IMR-90 (cell line): ENCODE results near the gene NAPSA. TPM values are rescaled to one million over a fixed set of nuclear protein-coding genes. Genes with fewer than 3 reads are reported as not detected.

Source experiments
- ATAC-seq: fragments of 200-7000 bp; cut with Tn5 transposase; 2 replicates; pipeline ENCODE4 v1.9.1; 2020; ENCODE audit warnings: low read depth, mild to moderate bottlenecking, moderate library complexity
- BruUV-seq: library from RNA; stranded (reverse); fragments of 400-500 nt; replicated peaks from 2 replicates; lab custom pipeline; 2021; lab: Mats Ljungman, UMichigan
- CTCF ChIA-PET: fragments of 300-600 bp; formaldehyde crosslinking; extraction: SDS; loops from one replicate; lab custom pipeline; 2021; ENCODE audit warnings: antibody characterized with exemption; lab: Yijun Ruan, JAX
- POLR2A ChIA-PET: fragments of 300-600 bp; sonication (Branson Sonifier 250); formaldehyde crosslinking; loops from one replicate; lab custom pipeline; 2022; ENCODE audit warnings: antibody characterized with exemption; ENCODE audit not compliant: unreplicated experiment; lab: Charles Lee
- DNase-seq: peaks from one replicate; pipeline ENCODE4 v3.0.0; 2013
- H2AFZ ChIP-seq: replicated peaks from 2 replicates; pipeline ENCODE3; 2013; ENCODE audit warnings: low read length, mild to moderate bottlenecking; ENCODE audit not compliant: poor library complexity
- H2AK5ac ChIP-seq: 2 replicates; pipeline ENCODE4 v1.6.1; 2013; ENCODE audit warnings: low read depth, low read length, inconsistent platforms
- H2AK9ac ChIP-seq: replicated peaks from 2 replicates; pipeline ENCODE3; 2013; ENCODE audit warnings: mild to moderate bottlenecking, low read depth, low read length, moderate library complexity; ENCODE audit not compliant: poor library complexity
- H2BK120ac ChIP-seq: 2 replicates; pipeline ENCODE4 v1.6.1; 2013; ENCODE audit warnings: low read depth, low read length, inconsistent platforms
- H2BK15ac ChIP-seq: 3 replicates; pipeline ENCODE4 v1.6.1; 2013; ENCODE audit warnings: low read depth, low read length, inconsistent platforms
- H2BK20ac ChIP-seq: 2 replicates; pipeline ENCODE4 v1.6.1; 2013; ENCODE audit warnings: low read depth, mild to moderate bottlenecking, inconsistent platforms, low read length, moderate library complexity
- H2BK5ac ChIP-seq: 2 replicates; pipeline ENCODE4 v1.6.1; 2013; ENCODE audit warnings: mild to moderate bottlenecking, low read depth, low read length, inconsistent platforms; ENCODE audit not compliant: poor library complexity, severe bottlenecking
- H3K14ac ChIP-seq: replicated peaks from 2 replicates; pipeline ENCODE4 v1.6.1; 2013; ENCODE audit warnings: low read depth, low read length, inconsistent platforms
- H3K18ac ChIP-seq: 2 replicates; pipeline ENCODE4 v1.6.1; 2013; ENCODE audit warnings: low read depth, low read length, control low read depth
- H3K23ac ChIP-seq: 2 replicates; pipeline ENCODE4 v1.6.1; 2013; ENCODE audit warnings: low read depth, low read length, inconsistent platforms
- H3K27ac ChIP-seq: 2 replicates; pipeline ENCODE4 v1.5.1; 2013; ENCODE audit warnings: mild to moderate bottlenecking, control low read depth, low read length; ENCODE audit not compliant: insufficient read depth
- H3K27me3 ChIP-seq: 2 replicates; pipeline ENCODE4 v1.6.1; 2013; ENCODE audit warnings: low read length; ENCODE audit not compliant: control insufficient read depth, insufficient read depth
- H3K36me3 ChIP-seq: 2 replicates; pipeline ENCODE4 v1.6.1; 2013; ENCODE audit warnings: low read length, mixed read lengths; ENCODE audit not compliant: control insufficient read depth, insufficient read depth
- H3K4ac ChIP-seq: 2 replicates; pipeline ENCODE4 v1.6.1; 2013; ENCODE audit warnings: low read depth, low read length, inconsistent platforms
- H3K4me1 ChIP-seq: 2 replicates; pipeline ENCODE4 v1.6.1; 2013; ENCODE audit warnings: low read length, mixed read lengths; ENCODE audit not compliant: control insufficient read depth, insufficient read depth
- H3K4me2 ChIP-seq: 2 replicates; pipeline ENCODE4 v1.6.1; 2013; ENCODE audit warnings: low read depth, mild to moderate bottlenecking, control low read depth, low read length, moderate library complexity
- H3K4me3 ChIP-seq: 2 replicates; pipeline ENCODE4 v1.5.1; 2013; ENCODE audit warnings: low read depth, mild to moderate bottlenecking, control low read depth, low read length, moderate library complexity; ENCODE audit not compliant: insufficient read depth
- H3K56ac ChIP-seq: 2 replicates; pipeline ENCODE4 v1.6.1; 2013; ENCODE audit warnings: low read length, inconsistent platforms; ENCODE audit not compliant: insufficient read depth; ENCODE audit errors: extremely low read depth
- H3K79me1 ChIP-seq, 2 experiments: 2 replicates each; pipeline ENCODE4 v1.6.1; 2013; ENCODE audit warnings: low read length in 2 of 2, inconsistent platforms in 1 of 2, low read depth in 1 of 2
- H3K9ac ChIP-seq: 2 replicates; pipeline ENCODE4 v1.6.1; 2013; ENCODE audit warnings: low read depth, low read length, control low read depth
- H3K9me1 ChIP-seq: 2 replicates; pipeline ENCODE4 v1.6.1; 2013; ENCODE audit warnings: low read length, inconsistent platforms; ENCODE audit not compliant: insufficient read depth
- H3K9me3 ChIP-seq: 2 replicates; pipeline ENCODE4 v1.6.1; 2013; ENCODE audit warnings: low read length; ENCODE audit not compliant: control insufficient read depth, insufficient read depth
- H4K20me1 ChIP-seq: 2 replicates; pipeline ENCODE4 v1.6.1; 2013; ENCODE audit warnings: low read length, inconsistent platforms; ENCODE audit not compliant: insufficient read depth
- H4K5ac ChIP-seq: 2 replicates; pipeline ENCODE4 v1.6.1; 2013; ENCODE audit warnings: mild to moderate bottlenecking, low read depth, low read length, control low read depth
- H4K8ac ChIP-seq, 2 experiments: 2 replicates each; pipeline ENCODE4 v1.6.1; 2013; ENCODE audit warnings: low read depth in 2 of 2, low read length in 2 of 2, control low read depth in 1 of 2, inconsistent platforms in 1 of 2
- H4K91ac ChIP-seq: 2 replicates; pipeline ENCODE4 v1.6.1; 2013; ENCODE audit warnings: low read depth, low read length, inconsistent platforms; ENCODE audit not compliant: insufficient read depth
- ELK1 ChIP-seq: fragments of 150-350 bp; IDR thresholded peaks from 2 replicates; pipeline ENCODE4 v1.6.1; 2016; ENCODE audit warnings: low read depth, mild to moderate bottlenecking, low read length, moderate library complexity, borderline replicate concordance
- WGBS, 2 experiments: methylation state at CpG; one replicate each; pipeline versions ENCODE4 v1.1.5 to v1.1.7; 2013; ENCODE audit warnings: missing lambda C conversion rate in 2 of 2; ENCODE audit not compliant: insufficient read length in 1 of 2; ENCODE audit errors: extremely low coverage in 2 of 2; 5-methylcytosine and 5-hydroxymethylcytosine counted together
- dilution Hi-C: fragments of 300-500 bp; cut with HindIII; formaldehyde crosslinking; loops from one replicate; pipeline ENCODE4 v1.14.3; 2018; ENCODE audit warnings: low sequenced_read_pairs; ENCODE audit not compliant: unreplicated experiment
- in situ Hi-C: fragments of 300-500 bp; cut with MboI; formaldehyde crosslinking; loops from 3 replicates; pipeline ENCODE4 v1.14.3; 2019; ENCODE audit warnings: low sequenced_read_pairs, inconsistent platforms, mixed read lengths
- intact Hi-C: fragments of 100-400 bp; cut with micrococcal nuclease; formaldehyde crosslinking; loops from 2 replicates; pipeline ENCODE4 v1.10.0; 2022
- polyA plus RNA-seq, 3 experiments: library from polyadenylated mRNA; depleted of rRNA; stranded (reverse); fragments of >200 nt; gene quantifications; 2 replicates each; pipeline ENCODE4 v1.2.3, GENCODE V29; 2012; ENCODE audit warnings: low replicate concordance in 1 of 3
- total RNA-seq: library from RNA; depleted of rRNA; stranded (reverse); fragments of >200 nt; gene quantifications from 2 replicates; pipeline ENCODE4 v1.2.3, GENCODE V29; 2012
- TF ChIP-seq, protein P1 (sequence below): conservative IDR thresholded peaks from 2 replicates; pipeline ENCODE4 v1.5.1; 2012; ENCODE audit warnings: mild to moderate bottlenecking, low read depth, low read length, improper control_type of control experiment

NAPSA gene
- total and polyA plus RNA-seq, 2 of the 4 experiments (the other 2 are of a cell fraction), result 0.39 TPM; not detected in 1

DNA sequence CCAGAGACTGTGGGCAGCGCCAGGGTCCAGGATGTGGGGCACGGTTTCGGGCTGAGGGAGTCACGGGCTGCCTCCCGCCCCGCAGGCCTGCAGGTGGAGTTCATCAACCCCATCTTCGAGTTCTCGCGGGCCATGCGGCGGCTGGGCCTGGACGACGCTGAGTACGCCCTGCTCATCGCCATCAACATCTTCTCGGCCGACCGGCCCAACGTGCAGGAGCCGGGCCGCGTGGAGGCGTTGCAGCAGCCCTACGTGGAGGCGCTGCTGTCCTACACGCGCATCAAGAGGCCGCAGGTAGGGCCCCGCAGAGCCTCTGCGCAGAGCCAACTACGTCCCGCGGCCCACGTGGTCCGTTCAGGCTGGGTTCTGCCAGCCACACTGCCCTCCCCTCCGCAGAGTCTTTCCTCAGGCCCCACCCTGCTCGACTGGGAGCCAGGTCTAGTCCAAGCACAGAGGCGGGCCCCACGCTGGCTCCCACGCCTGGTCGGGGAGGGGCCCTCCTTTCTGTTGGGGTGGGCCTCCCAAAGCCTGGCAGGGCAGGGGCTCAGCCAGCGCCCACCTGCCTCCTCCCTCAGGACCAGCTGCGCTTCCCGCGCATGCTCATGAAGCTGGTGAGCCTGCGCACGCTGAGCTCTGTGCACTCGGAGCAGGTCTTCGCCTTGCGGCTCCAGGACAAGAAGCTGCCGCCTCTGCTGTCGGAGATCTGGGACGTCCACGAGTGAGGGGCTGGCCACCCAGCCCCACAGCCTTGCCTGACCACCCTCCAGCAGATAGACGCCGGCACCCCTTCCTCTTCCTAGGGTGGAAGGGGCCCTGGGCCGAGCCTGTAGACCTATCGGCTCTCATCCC is 16.7 kb upstream of the NAPSA start:
- Histone ChIP-seq H3K79me1 (peaks cover 0 to 52% of the 10 kb centered on the region in 2 experiments), H3K4ac (no peak overlapping the region), H3K9me1 (peaks cover 6% of the 10 kb centered on the region; the same call in 1 of the 2 replicates), H4K91ac (no peak overlapping the region), H4K8ac (no peak overlapping the region), H2AK5ac (no peak overlapping the region), H3K4me3 (no peak overlapping the region), H3K56ac (no peak overlapping the region), H3K9ac (no peak overlapping the region), H2BK20ac (no peak overlapping the region), H3K27me3 (no peaks in the 10 kb centered on the region), H3K23ac (no peak overlapping the region), H3K14ac (no peak overlapping the region), H2AK9ac (no peak overlapping the region), H3K27ac (no peak overlapping the region), H2BK15ac (no peak overlapping the region), H3K36me3 (peaks cover 42% of the 10 kb centered on the region), H3K4me1 (no peaks in the 10 kb centered on the region; the same call in 1 of the 2 replicates), H2BK5ac (no peak overlapping the region), H3K9me3 (no peaks in the 10 kb centered on the region), H3K18ac (no peak overlapping the region), H4K5ac (no peak overlapping the region), H3K4me2 (no peak overlapping the region), H4K20me1 (peaks cover 10% of the 10 kb centered on the region), H2BK120ac (no peak overlapping the region), H2AFZ (no peak overlapping the region)
- no TSS peak for BruUV-seq
- dilution Hi-C loops, result no loop called here
- TF ChIP-seq, protein P1, sequence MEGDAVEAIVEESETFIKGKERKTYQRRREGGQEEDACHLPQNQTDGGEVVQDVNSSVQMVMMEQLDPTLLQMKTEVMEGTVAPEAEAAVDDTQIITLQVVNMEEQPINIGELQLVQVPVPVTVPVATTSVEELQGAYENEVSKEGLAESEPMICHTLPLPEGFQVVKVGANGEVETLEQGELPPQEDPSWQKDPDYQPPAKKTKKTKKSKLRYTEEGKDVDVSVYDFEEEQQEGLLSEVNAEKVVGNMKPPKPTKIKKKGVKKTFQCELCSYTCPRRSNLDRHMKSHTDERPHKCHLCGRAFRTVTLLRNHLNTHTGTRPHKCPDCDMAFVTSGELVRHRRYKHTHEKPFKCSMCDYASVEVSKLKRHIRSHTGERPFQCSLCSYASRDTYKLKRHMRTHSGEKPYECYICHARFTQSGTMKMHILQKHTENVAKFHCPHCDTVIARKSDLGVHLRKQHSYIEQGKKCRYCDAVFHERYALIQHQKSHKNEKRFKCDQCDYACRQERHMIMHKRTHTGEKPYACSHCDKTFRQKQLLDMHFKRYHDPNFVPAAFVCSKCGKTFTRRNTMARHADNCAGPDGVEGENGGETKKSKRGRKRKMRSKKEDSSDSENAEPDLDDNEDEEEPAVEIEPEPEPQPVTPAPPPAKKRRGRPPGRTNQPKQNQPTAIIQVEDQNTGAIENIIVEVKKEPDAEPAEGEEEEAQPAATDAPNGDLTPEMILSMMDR, result no peak
- TF ChIP-seq ELK1, result no peak
- POLR2A ChIA-PET, result no interaction called here
- intact Hi-C loops, result no loop called here
- 95% methylated on average over 22 of the region's 58 CpGs; no CpG with 5 or more reads in 1 of the 2 experiments for WGBS, 2 experiments
- DNase-seq, result no peak
- in situ Hi-C loops, result no loop called here
- no peak for ATAC-seq
- CTCF ChIA-PET, result no interaction called here
